Tibial nerve (tissue), 4 donors: Measurements from ENCODE around the gene KPNA4.

Experiments
- CTCF ChIP-seq, 5 experiments: fragments of 200-600 bp in 3 of 5; fragments of 450-650 bp in 2 of 5; sonication (generic) in 3 of 5; IDR thresholded peaks; one replicate each; pipeline ENCODE4 v1.5.1; 2016 to 2019; ENCODE audit warnings: antibody characterized with exemption in 5 of 5, mild to moderate bottlenecking in 3 of 5, moderate library complexity in 2 of 5
- EP300 ChIP-seq, 2 donors: sonication (generic); formaldehyde crosslinking; IDR thresholded peaks; one replicate each; pipeline ENCODE4 v1.6.1; 2017; ENCODE audit warnings: antibody characterized with exemption in 2 of 2, mild to moderate bottlenecking in 1 of 2

DNA sequence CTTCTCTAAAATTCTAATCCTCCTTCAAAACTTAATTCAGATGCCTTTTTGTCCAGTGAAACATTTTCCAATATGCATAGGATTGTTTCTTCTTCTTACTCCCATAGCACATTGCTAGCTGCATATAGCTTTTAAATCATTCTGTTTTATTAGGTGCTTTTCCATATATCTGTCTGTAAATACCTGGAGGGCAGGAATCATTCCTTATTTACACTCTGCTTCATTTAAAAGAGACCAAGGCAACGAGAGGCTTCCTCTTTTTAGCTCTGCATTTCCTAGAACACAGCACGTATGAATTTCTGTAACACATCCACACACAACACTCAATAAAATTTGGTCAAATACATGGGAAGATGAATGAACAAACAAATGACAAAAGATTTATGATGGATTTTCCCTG, 43.5 kb upstream of the KPNA4 start:
- TF ChIP-seq EP300 (IDR thresholded peaks at IDR 0.05) (no peak), CTCF (IDR thresholded peaks at IDR 0.05) (no peak)
